Measurements from ENCODE around the gene CARM1. TPM values are rescaled to one million over a fixed set of nuclear protein-coding genes. Genes with fewer than 3 reads are reported as not detected.

Gene CARM1
- total RNA-seq, 5 donors from 2014 or later (not counting 1 experiment from before 2014, with no cell fraction given), result 22.3 to 35.2 (median 30.8) TPM

DNA sequence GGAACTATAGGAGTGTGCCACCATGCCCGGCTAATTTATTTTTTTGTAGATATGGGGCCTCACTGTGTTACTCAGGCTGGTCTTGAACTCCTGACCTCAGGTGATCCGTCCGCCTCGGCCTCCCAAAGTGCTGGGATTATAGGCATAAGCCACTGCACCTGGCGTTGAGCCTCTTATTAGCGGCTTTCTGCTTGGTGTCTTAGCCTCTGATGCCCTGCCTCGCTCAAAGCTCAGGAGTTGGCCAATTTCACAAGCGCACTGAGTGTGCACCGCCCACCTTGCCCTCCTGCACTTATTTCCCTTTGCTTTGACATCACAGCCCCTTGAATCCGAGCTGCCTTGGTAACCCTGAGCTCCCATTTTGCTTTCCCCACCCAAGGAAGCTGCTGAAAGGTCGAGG, 47.0 kb downstream of the CARM1 start:
- H3K9me3 ChIP-seq, result no peaks in the 10 kb centered on the region
- no peaks in the 10 kb centered on the region for H3K27me3 Mint-ChIP-seq
- ChIA-PET POLR2A (interaction anchor here in 1 of 2 donors (0.6 to 0.7 kb wide), 2 partner anchors 209 to 216 kb away, joined by 3 to 5 read pairs; no protein-coding TSS in a partner anchor), CTCF (interaction anchor here in 1 of 2 donors (0.6 kb wide), 1 partner anchor 534 kb away, joined by 4 read pairs; no protein-coding TSS in a partner anchor)
- peaks cover 3% of the 10 kb centered on the region for H3K36me3 Mint-ChIP-seq
- H3K27ac ChIP-seq (ENCODE audit: low read length), result no peak overlapping the region
- no peaks in the 10 kb centered on the region for H3K4me1 Mint-ChIP-seq
- ATAC-seq (replicated peaks in 1 of 4), result no peak
- H3K9me3 Mint-ChIP-seq, result no peaks in the 10 kb centered on the region
- H3K4me1 ChIP-seq (ENCODE audit: control insufficient read depth in 1 of 2, extremely low read depth in 1 of 2, insufficient read depth in 2 of 2, low read length in 2 of 2), result no peaks in the 10 kb centered on the region
- no peak for DNase-seq
- H3K36me3 ChIP-seq (ENCODE audit: control insufficient read depth in 2 of 2, extremely low read depth in 1 of 2, insufficient read depth in 1 of 2, low read length in 1 of 2), result peaks cover 20 to 34% of the 10 kb centered on the region in 2 donors
- H3K27ac Mint-ChIP-seq, result no peak overlapping the region
- H3K27me3 ChIP-seq (replicated peaks in 1 of 2; ENCODE audit: control insufficient read depth in 2 of 2, extremely low read depth in 1 of 2, insufficient read depth in 2 of 2, low read length in 1 of 2), result no peaks in the 10 kb centered on the region
- 98% methylated on average over 10 of the region's 11 CpGs for WGBS (ENCODE audit: insufficient coverage)
- H3K4me3 ChIP-seq (ENCODE audit: control insufficient read depth in 1 of 2, extremely low read depth in 1 of 2, low read length in 1 of 2), result no peak overlapping the region
- no peak overlapping the region for H3K4me3 Mint-ChIP-seq

DNA sequence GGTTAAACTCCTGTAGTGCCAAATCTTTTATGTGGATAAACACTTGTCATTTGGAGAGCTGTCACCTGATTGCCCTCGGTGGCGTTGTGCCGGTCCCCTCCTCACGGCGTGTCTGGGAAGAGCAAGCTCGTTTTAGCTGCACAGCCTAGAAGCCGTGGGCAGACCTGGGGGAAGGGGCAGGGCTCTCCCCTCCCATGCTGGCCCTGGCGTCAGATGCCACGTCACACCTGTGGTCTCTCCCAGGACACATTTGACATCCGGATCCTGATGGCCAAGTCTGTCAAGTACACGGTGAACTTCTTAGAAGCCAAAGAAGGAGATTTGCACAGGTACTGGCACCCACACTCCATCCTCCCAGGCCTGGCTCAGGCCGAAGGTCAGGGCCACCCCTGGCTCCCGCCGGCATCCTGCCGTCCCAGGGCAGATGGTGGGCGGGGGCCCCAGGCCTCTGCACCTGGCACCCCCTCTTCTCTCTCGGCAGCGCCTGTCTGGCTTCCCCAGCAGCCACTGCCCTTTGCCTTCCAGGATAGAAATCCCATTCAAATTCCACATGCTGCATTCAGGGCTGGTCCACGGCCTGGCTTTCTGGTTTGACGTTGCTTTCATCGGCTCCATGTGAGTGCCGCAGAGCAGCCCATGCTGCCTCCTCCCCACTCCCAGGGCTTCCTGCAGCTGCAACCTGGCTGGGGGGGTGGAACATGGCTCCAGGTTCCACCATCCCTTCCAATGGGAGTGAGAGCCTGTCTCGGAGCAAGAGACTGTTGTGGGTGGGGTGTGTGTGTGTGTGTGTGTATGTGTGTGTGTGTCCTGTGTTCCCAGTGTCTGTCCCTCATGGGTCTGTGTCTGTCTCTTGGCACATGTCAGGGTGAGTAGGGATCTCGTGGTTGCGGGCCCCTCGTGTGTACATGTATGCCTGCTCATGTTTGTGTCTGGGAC, 48.3 kb downstream of the CARM1 start:
- ChIA-PET CTCF (interaction anchor here in 1 of 2 donors (0.6 kb wide), 1 partner anchor 990 kb away, joined by 3 read pairs; no protein-coding TSS in a partner anchor), POLR2A (no interaction called here)
- Mint-ChIP-seq H3K27me3 (no peaks in the 10 kb centered on the region), H3K4me3 (no peak overlapping the region), H3K36me3 (peaks cover 3% of the 10 kb centered on the region), H3K9me3 (no peaks in the 10 kb centered on the region), H3K27ac (no peak overlapping the region), H3K4me1 (no peaks in the 10 kb centered on the region)
- Histone ChIP-seq H3K9me3 (no peaks in the 10 kb centered on the region), H3K36me3 (ENCODE audit: control insufficient read depth in 2 of 2, extremely low read depth in 1 of 2, insufficient read depth in 1 of 2, low read length in 1 of 2) (peaks cover 23 to 36% of the 10 kb centered on the region in 2 donors), H3K27me3 (replicated peaks in 1 of 2; ENCODE audit: control insufficient read depth in 2 of 2, extremely low read depth in 1 of 2, insufficient read depth in 2 of 2, low read length in 1 of 2) (no peaks in the 10 kb centered on the region), H3K4me1 (ENCODE audit: control insufficient read depth in 1 of 2, extremely low read depth in 1 of 2, insufficient read depth in 2 of 2, low read length in 2 of 2) (no peaks in the 10 kb centered on the region), H3K27ac (ENCODE audit: low read length) (no peak overlapping the region), H3K4me3 (ENCODE audit: control insufficient read depth in 1 of 2, extremely low read depth in 1 of 2, low read length in 1 of 2) (no peak overlapping the region)
- ATAC-seq (replicated peaks in 1 of 4), result no peak
- DNase-seq, result no peak
- WGBS (ENCODE audit: insufficient coverage), result 92% methylated on average over 25 of the region's 26 CpGs

DNA sequence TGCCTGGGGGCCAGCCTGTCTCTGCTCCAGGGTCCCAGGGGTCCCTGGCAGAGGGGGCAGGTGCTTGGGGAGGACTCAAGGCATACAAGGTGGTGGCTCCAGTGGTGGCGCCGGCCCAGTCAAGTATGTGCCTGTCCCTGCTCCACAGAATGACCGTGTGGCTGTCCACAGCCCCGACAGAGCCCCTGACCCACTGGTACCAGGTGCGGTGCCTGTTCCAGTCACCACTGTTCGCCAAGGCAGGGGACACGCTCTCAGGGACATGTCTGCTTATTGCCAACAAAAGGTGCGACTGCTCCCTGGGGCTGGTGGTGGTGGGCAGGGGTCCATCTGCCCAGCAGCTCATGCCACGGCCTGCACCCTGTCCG, 48.9 kb downstream of the CARM1 start:
- Mint-ChIP-seq H3K4me1 (peaks cover 0 to 2% (median 0%) of the 10 kb centered on the region in 3 donors), H3K27me3 (no peaks in the 10 kb centered on the region), H3K36me3 (peaks cover 6% of the 10 kb centered on the region), H3K4me3 (no peak overlapping the region), H3K27ac (no peak overlapping the region), H3K9me3 (no peaks in the 10 kb centered on the region)
- WGBS (ENCODE audit: insufficient coverage), result 100% methylated on average over 9 of the region's 10 CpGs
- Histone ChIP-seq H3K27ac (ENCODE audit: low read length) (no peak overlapping the region), H3K27me3 (replicated peaks in 1 of 2; ENCODE audit: control insufficient read depth in 2 of 2, extremely low read depth in 1 of 2, insufficient read depth in 2 of 2, low read length in 1 of 2) (no peaks in the 10 kb centered on the region), H3K4me1 (ENCODE audit: control insufficient read depth in 1 of 2, extremely low read depth in 1 of 2, insufficient read depth in 2 of 2, low read length in 2 of 2) (no peaks in the 10 kb centered on the region), H3K4me3 (ENCODE audit: control insufficient read depth in 1 of 2, extremely low read depth in 1 of 2, low read length in 1 of 2) (no peak overlapping the region), H3K36me3 (ENCODE audit: control insufficient read depth in 2 of 2, extremely low read depth in 1 of 2, insufficient read depth in 1 of 2, low read length in 1 of 2) (peaks cover 23 to 38% of the 10 kb centered on the region in 2 donors), H3K9me3 (no peaks in the 10 kb centered on the region)
- POLR2A ChIA-PET, result no interaction called here
- CTCF ChIA-PET, result no interaction called here
- ATAC-seq (replicated peaks in 1 of 4) (no peak), DNase-seq (no peak)

DNA sequence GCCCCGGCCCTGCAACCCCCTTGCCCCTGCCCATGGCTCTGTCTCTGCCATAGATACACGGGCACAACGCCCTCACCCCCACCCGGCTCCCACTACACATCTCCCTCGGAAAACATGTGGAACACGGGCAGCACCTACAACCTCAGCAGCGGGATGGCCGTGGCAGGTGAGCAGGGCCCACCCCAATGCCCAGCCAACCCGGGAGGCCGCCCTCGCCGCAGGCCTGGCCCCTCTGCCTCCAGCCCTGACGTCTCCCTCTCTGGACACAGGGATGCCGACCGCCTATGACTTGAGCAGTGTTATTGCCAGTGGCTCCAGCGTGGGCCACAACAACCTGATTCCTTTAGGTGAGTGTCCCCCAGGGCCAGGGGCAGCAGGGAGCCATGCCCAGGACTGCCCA, 49.4 kb downstream of the CARM1 start:
- WGBS (ENCODE audit: insufficient coverage), result 92% methylated on average over 13 of the region's 16 CpGs
- Histone ChIP-seq H3K27me3 (replicated peaks in 1 of 2; ENCODE audit: control insufficient read depth in 2 of 2, extremely low read depth in 1 of 2, insufficient read depth in 2 of 2, low read length in 1 of 2) (no peaks in the 10 kb centered on the region), H3K4me1 (ENCODE audit: control insufficient read depth in 1 of 2, extremely low read depth in 1 of 2, insufficient read depth in 2 of 2, low read length in 2 of 2) (no peaks in the 10 kb centered on the region), H3K4me3 (ENCODE audit: control insufficient read depth in 1 of 2, extremely low read depth in 1 of 2, low read length in 1 of 2) (no peak overlapping the region), H3K27ac (ENCODE audit: low read length) (no peak overlapping the region), H3K9me3 (no peaks in the 10 kb centered on the region), H3K36me3 (ENCODE audit: control insufficient read depth in 2 of 2, extremely low read depth in 1 of 2, insufficient read depth in 1 of 2, low read length in 1 of 2) (peaks cover 23 to 42% of the 10 kb centered on the region in 2 donors)
- Mint-ChIP-seq H3K27me3 (no peaks in the 10 kb centered on the region), H3K27ac (no peak overlapping the region), H3K36me3 (peaks cover 8% of the 10 kb centered on the region), H3K9me3 (no peaks in the 10 kb centered on the region), H3K4me3 (no peak overlapping the region), H3K4me1 (peaks cover 0 to 5% (median 0%) of the 10 kb centered on the region in 3 donors)
- ATAC-seq (replicated peaks in 1 of 4) (no peak), DNase-seq (no peak)
- ChIA-PET CTCF (no interaction called here), POLR2A (no interaction called here)

DNA sequence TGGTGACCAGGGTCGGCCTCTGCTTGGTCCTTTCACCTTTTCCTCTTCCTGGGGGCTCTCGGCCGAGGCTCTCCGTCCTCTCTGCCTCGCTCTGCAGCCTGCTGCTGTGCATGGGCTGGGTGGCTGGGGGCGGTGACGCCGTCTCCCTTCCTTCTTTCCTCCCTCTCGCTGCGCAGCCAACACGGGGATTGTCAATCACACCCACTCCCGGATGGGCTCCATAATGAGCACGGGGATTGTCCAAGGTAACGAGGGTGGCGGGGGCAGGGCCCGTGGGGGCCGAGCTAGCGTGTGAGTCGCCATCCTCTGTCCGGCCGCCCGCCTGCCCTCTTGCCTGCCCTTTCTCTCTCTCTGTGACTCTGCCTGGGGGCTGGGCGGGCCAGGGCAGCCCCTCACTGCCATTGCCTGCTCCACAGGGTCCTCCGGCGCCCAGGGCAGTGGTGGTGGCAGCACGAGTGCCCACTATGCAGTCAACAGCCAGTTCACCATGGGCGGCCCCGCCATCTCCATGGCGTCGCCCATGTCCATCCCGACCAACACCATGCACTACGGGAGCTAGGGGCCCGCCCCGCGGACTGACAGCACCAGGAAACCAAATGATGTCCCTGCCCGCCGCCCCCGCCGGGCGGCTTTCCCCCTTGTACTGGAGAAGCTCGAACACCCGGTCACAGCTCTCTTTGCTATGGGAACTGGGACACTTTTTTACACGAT, 50.0 kb downstream of the CARM1 start:
- Mint-ChIP-seq H3K4me3 (no peak overlapping the region), H3K4me1 (peaks cover 0 to 5% (median 0%) of the 10 kb centered on the region in 3 donors), H3K27ac (no peak overlapping the region), H3K27me3 (no peaks in the 10 kb centered on the region), H3K9me3 (no peaks in the 10 kb centered on the region), H3K36me3 (peaks cover 8% of the 10 kb centered on the region)
- peaks cover 23 to 42% of the 10 kb centered on the region in 2 donors for H3K36me3 ChIP-seq (ENCODE audit: control insufficient read depth in 2 of 2, extremely low read depth in 1 of 2, insufficient read depth in 1 of 2, low read length in 1 of 2)
- H3K4me3 ChIP-seq (ENCODE audit: control insufficient read depth in 1 of 2, extremely low read depth in 1 of 2, low read length in 1 of 2), result no peak overlapping the region
- no peaks in the 10 kb centered on the region for H3K4me1 ChIP-seq (ENCODE audit: control insufficient read depth in 1 of 2, extremely low read depth in 1 of 2, insufficient read depth in 2 of 2, low read length in 2 of 2)
- DNase-seq (no peak), ATAC-seq (replicated peaks in 1 of 4) (no peak)
- no peaks in the 10 kb centered on the region for H3K27me3 ChIP-seq (replicated peaks in 1 of 2; ENCODE audit: control insufficient read depth in 2 of 2, extremely low read depth in 1 of 2, insufficient read depth in 2 of 2, low read length in 1 of 2)
- H3K9me3 ChIP-seq, result no peaks in the 10 kb centered on the region
- ChIA-PET POLR2A (interaction anchor here in 1 of 2 donors (0.6 kb wide), 1 partner anchor 8 kb away, joined by 3 read pairs; no protein-coding TSS in a partner anchor), CTCF (no interaction called here)
- H3K27ac ChIP-seq (ENCODE audit: low read length), result no peak overlapping the region
- WGBS (ENCODE audit: insufficient coverage), result 93% methylated on average over 40 of the region's 43 CpGs

DNA sequence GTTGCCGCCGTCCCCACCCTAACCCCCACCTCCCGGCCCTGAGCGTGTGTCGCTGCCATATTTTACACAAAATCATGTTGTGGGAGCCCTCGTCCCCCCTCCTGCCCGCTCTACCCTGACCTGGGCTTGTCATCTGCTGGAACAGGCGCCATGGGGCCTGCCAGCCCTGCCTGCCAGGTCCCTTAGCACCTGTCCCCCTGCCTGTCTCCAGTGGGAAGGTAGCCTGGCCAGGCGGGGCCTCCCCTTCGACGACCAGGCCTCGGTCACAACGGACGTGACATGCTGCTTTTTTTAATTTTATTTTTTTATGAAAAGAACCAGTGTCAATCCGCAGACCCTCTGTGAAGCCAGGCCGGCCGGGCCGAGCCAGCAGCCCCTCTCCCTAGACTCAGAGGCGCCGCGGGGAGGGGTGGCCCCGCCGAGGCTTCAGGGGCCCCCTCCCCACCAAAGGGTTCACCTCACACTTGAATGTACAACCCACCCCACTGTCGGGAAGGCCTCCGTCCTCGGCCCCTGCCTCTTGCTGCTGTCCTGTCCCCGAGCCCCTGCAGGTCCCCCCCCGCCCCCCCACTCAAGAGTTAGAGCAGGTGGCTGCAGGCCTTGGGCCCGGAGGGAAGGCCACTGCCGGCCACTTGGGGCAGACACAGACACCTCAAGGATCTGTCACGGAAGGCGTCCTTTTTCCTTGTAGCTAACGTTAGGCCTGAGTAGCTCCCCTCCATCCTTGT, 50.7 kb downstream of the CARM1 start:
- WGBS (ENCODE audit: insufficient coverage), result 97% methylated on average over 15 of the region's 33 CpGs
- Histone ChIP-seq H3K27ac (ENCODE audit: low read length) (no peak overlapping the region), H3K9me3 (no peaks in the 10 kb centered on the region), H3K27me3 (replicated peaks in 1 of 2; ENCODE audit: control insufficient read depth in 2 of 2, extremely low read depth in 1 of 2, insufficient read depth in 2 of 2, low read length in 1 of 2) (no peaks in the 10 kb centered on the region), H3K4me3 (ENCODE audit: control insufficient read depth in 1 of 2, extremely low read depth in 1 of 2, low read length in 1 of 2) (no peak overlapping the region), H3K36me3 (ENCODE audit: control insufficient read depth in 2 of 2, extremely low read depth in 1 of 2, insufficient read depth in 1 of 2, low read length in 1 of 2) (peaks cover 23 to 42% of the 10 kb centered on the region in 2 donors), H3K4me1 (ENCODE audit: control insufficient read depth in 1 of 2, extremely low read depth in 1 of 2, insufficient read depth in 2 of 2, low read length in 2 of 2) (peaks cover 0 to under 1% of the 10 kb centered on the region in 2 experiments)
- CTCF ChIA-PET, result no interaction called here
- peaks cover 8% of the 10 kb centered on the region for H3K36me3 Mint-ChIP-seq
- H3K4me1 Mint-ChIP-seq, result peaks cover 0 to 6% (median under 1%) of the 10 kb centered on the region in 3 donors
- H3K27me3 Mint-ChIP-seq, result no peaks in the 10 kb centered on the region
- POLR2A ChIA-PET, result interaction anchor here in 1 of 2 donors (0.6 kb wide), 1 partner anchor 9 kb away, joined by 3 read pairs; no protein-coding TSS in a partner anchor
- H3K4me3 Mint-ChIP-seq, result no peak overlapping the region
- ATAC-seq (replicated peaks in 1 of 4) (no peak), DNase-seq (no peak)
- no peak overlapping the region for H3K27ac Mint-ChIP-seq
- no peaks in the 10 kb centered on the region for H3K9me3 Mint-ChIP-seq

All from T-cell (primary cell).